Hepatocyte (in vitro differentiated cells): Measurements from ENCODE around the gene SH3RF3.

Experiments
- EZH2 ChIP-seq: fragments of 200-600 bp; sonication (generic); IDR thresholded peaks from 2 replicates; pipeline ENCODE4 v1.6.1; 2016; ENCODE audit warnings: antibody characterized with exemption, mild to moderate bottlenecking, borderline replicate concordance
- EZH2phosphoT487 ChIP-seq: fragments of 200-600 bp; sonication (generic); IDR thresholded peaks from one replicate; pipeline ENCODE4 v1.6.1; 2018; ENCODE audit warnings: antibody characterized with exemption, mild to moderate bottlenecking, low read depth, moderate library complexity; ENCODE audit not compliant: unreplicated experiment, severe bottlenecking
- TF ChIP-seq, protein P1 (sequence below): fragments of 200-600 bp; sonication (generic); IDR thresholded peaks from 2 replicates; pipeline ENCODE4 v1.5.1; 2016; ENCODE audit warnings: antibody characterized with exemption, mild to moderate bottlenecking; ENCODE audit not compliant: poor library complexity

DNA sequence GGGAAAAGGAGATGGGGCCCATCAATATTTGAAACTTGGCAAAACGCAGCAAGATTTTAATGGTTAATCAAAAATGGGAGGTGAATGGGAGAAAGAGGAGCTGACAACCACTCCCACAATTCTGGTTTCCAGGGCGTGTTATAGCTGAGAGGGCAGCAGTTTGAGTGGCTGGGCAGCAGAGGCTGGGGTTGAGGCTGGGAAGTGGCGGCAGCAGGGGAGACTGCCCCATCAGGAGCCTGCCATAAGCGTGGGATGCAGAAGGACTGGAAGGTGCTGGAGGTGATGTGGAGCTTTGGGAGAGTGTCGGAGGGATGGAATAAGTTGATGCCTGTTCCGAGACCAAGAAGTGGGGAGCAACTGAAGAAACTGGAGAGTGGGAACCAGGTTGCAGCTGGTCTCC lies 48.9 kb upstream of the SH3RF3 start:
- TF ChIP-seq, protein P1, sequence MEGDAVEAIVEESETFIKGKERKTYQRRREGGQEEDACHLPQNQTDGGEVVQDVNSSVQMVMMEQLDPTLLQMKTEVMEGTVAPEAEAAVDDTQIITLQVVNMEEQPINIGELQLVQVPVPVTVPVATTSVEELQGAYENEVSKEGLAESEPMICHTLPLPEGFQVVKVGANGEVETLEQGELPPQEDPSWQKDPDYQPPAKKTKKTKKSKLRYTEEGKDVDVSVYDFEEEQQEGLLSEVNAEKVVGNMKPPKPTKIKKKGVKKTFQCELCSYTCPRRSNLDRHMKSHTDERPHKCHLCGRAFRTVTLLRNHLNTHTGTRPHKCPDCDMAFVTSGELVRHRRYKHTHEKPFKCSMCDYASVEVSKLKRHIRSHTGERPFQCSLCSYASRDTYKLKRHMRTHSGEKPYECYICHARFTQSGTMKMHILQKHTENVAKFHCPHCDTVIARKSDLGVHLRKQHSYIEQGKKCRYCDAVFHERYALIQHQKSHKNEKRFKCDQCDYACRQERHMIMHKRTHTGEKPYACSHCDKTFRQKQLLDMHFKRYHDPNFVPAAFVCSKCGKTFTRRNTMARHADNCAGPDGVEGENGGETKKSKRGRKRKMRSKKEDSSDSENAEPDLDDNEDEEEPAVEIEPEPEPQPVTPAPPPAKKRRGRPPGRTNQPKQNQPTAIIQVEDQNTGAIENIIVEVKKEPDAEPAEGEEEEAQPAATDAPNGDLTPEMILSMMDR: no peak
- TF ChIP-seq EZH2 (no peak), EZH2phosphoT487 (no peak)
